ENCODE data around the gene CDH8.

GRCh38 chr16:61798741-61799140 is 237.5 kb downstream of the CDH8 start:
- TF ChIP-seq EZH2 (IDR thresholded peaks at IDR 0.05; ENCODE audit: borderline replicate concordance, insufficient read depth, low read depth, low read length, poor library complexity, severe bottlenecking) (no peak), CTCF (IDR thresholded peaks at IDR 0.05) (no peak)
